Measurements from ENCODE around the gene GTPBP6.

DNA sequence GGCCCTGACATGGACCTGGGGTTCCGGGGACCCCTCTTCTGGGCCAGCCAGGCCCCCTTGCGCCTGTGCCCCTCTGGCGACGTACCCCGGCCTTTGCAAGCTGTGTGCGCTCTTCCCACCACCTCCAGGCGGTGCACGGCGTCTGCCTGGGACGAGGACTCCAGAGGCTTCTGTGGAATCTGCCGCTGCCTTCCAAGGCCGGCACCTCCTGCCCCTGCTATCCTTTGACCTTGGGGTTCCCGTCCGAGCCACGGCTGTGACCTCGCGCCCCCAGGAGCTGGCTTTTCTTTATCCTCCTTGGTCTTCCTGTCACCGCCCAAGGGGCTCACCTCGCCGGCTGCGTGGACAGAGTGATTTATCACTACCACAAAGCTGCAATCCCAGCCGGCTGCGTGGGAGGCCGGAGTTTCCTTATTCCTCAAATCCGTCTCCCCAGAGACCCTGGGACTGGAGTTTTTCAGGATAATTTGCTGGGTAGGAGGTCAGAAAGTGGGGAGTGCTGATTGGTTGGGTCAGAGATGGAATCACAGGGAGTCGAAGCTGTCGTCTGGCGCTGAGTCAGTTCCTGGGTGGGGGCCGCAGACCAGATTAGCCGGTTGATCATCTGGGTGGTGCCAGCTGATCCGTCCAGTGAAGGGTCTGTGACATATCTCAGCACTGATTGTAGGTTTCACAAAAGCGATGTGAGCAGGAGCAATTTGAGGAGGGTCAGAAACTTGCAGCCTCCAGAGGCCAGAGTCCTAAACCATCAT is 57.3 kb downstream of the GTPBP6 start:
- TF ChIP-seq POLR2A (IDR thresholded peaks at IDR 0.05; ENCODE audit: low read depth, low read length) (no peak), TAF1 (IDR thresholded peaks at IDR 0.05; ENCODE audit: borderline replicate concordance, low read depth, low read length) (no peak), POLR2AphosphoS5 (IDR thresholded peaks at IDR 0.05; ENCODE audit: low read depth, low read length) (no peak)
